Measurements from ENCODE around the gene MIR17HG. TPM values are rescaled to one million over a fixed set of nuclear protein-coding genes. Genes with fewer than 3 reads are reported as not detected.

The MIR17HG gene
- total RNA-seq = 10 to 100 TPM; 15.8 to 17.5 TPM
- polyA plus RNA-seq = under 1 TPM; 0.24 to 0.74 (median 0.47) TPM
- total RNA-seq = 22.3 to 116 (median 30.4) reads per million in 6 experiments

GRCh38 chr13:91347202-91347995 is at the start of gene MIR17HG:
MIR17HG (plus strand) TSS chr13:91347687.
- Mint-ChIP-seq H3K27me3 (no peaks in the 10 kb centered on the region), H3K36me3 (peaks cover 0 to 33% (median 5%) of the 10 kb centered on the region in 3 donors), H3K27ac (peak within 1 kb of the TSS; percentile 84 to 96 (median 95)), H3K4me1 (peaks cover 7 to 38% (median 33%) of the 10 kb centered on the region in 4 donors), H3K4me3 (peak within 1 kb of the TSS; percentile 86 to 100 (median 96)), H3K9me3 (no peaks in the 10 kb centered on the region)
- POLR2A ChIA-PET = interaction anchor here (1.0 to 1.5 kb wide), 3 partner anchors 21 to 51 kb away, joined by 3 to 6 read pairs (median 4); partner anchors contain the start of gene GPC5
- peak; percentile 54 to 67 for ATAC-seq
- peak; percentile 72 to 93 (median 82) for DNase-seq

- H3K27me3 Mint-ChIP-seq = peaks cover 0 to 9% (median 3%) of the 10 kb centered on the region in 5 donors
- ATAC-seq (no peak), DNase-seq (no peak)
- no peaks in the 10 kb centered on the region for H3K9me3 Mint-ChIP-seq
- H3K36me3 Mint-ChIP-seq = no peaks in the 10 kb centered on the region
- H3K4me1 Mint-ChIP-seq = no peaks in the 10 kb centered on the region
- POLR2A ChIA-PET = no interaction called here
- H3K27ac Mint-ChIP-seq = no peak overlapping the region
- no peak overlapping the region for H3K4me3 Mint-ChIP-seq
These were observed 49.4 kb upstream of the MIR17HG start for GRCh38 chr13:91298060-91298459.

- Mint-ChIP-seq H3K4me1 (no peaks in the 10 kb centered on the region), H3K36me3 (no peaks in the 10 kb centered on the region), H3K4me3 (no peak overlapping the region), H3K9me3 (no peaks in the 10 kb centered on the region), H3K27ac (no peak overlapping the region), H3K27me3 (peaks cover 0 to 6% (median 0%) of the 10 kb centered on the region in 5 donors)
- DNase-seq (no peak), ATAC-seq (no peak)
- POLR2A ChIA-PET = interaction anchor here (0.7 kb wide), 1 partner anchor 18 kb away, joined by 4 read pairs; no protein-coding TSS in a partner anchor
These were observed 45.4 kb upstream of the MIR17HG start for GRCh38 chr13:91302111-91302510.

GRCh38 chr13:91303031-91303430 is 44.5 kb upstream of the MIR17HG start:
- no peaks in the 10 kb centered on the region for H3K36me3 Mint-ChIP-seq
- no peak overlapping the region for H3K27ac Mint-ChIP-seq
- peaks cover 0 to 6% (median 0%) of the 10 kb centered on the region in 5 donors for H3K27me3 Mint-ChIP-seq
- H3K9me3 Mint-ChIP-seq = no peaks in the 10 kb centered on the region
- no peak for ATAC-seq
- no peak for DNase-seq
- no peak overlapping the region for H3K4me3 Mint-ChIP-seq
- H3K4me1 Mint-ChIP-seq = no peaks in the 10 kb centered on the region
- POLR2A ChIA-PET = no interaction called here

- POLR2A ChIA-PET = no interaction called here
- peaks cover 0 to 6% (median 0%) of the 10 kb centered on the region in 5 donors for H3K27me3 Mint-ChIP-seq
- no peak for ATAC-seq
These were observed 42.7 kb upstream of the MIR17HG start for GRCh38 chr13:91304741-91305140.

GRCh38 chr13:91305652-91306051 is 41.8 kb upstream of the MIR17HG start:
- Mint-ChIP-seq H3K36me3 (no peaks in the 10 kb centered on the region), H3K27me3 (peaks cover 0 to 6% (median 0%) of the 10 kb centered on the region in 5 donors), H3K9me3 (no peaks in the 10 kb centered on the region), H3K4me1 (no peaks in the 10 kb centered on the region), H3K27ac (no peak overlapping the region), H3K4me3 (no peak overlapping the region)
- POLR2A ChIA-PET = no interaction called here
- no peak for DNase-seq
- no peak for ATAC-seq

More at GRCh38 chr13:91304741-91305140, 42.7 kb upstream of the MIR17HG start:
- no peak overlapping the region for H3K27ac Mint-ChIP-seq
- H3K4me3 Mint-ChIP-seq = no peak overlapping the region
- no peak for DNase-seq
- H3K4me1 Mint-ChIP-seq = no peaks in the 10 kb centered on the region
- no peaks in the 10 kb centered on the region for H3K9me3 Mint-ChIP-seq
- H3K36me3 Mint-ChIP-seq = no peaks in the 10 kb centered on the region

GRCh38 chr13:91307887-91308286 is 39.6 kb upstream of the MIR17HG start:
- H3K4me1 Mint-ChIP-seq = peaks cover 0 to under 1% (median 0%) of the 10 kb centered on the region in 4 donors
- H3K27me3 Mint-ChIP-seq = peaks cover 0 to 6% (median 0%) of the 10 kb centered on the region in 5 donors
- no peak for DNase-seq
- H3K4me3 Mint-ChIP-seq = no peak overlapping the region
- ATAC-seq = no peak
- no peaks in the 10 kb centered on the region for H3K9me3 Mint-ChIP-seq
- POLR2A ChIA-PET = interaction anchor here (0.6 kb wide), 1 partner anchor 42 kb away, joined by 3 read pairs; no protein-coding TSS in a partner anchor
- no peaks in the 10 kb centered on the region for H3K36me3 Mint-ChIP-seq
- no peak overlapping the region for H3K27ac Mint-ChIP-seq

GRCh38 chr13:91308299-91308698 is 39.2 kb upstream of the MIR17HG start:
- no peak overlapping the region for H3K27ac Mint-ChIP-seq
- ATAC-seq = no peak
- H3K9me3 Mint-ChIP-seq = no peaks in the 10 kb centered on the region
- peaks cover 0 to 5% (median 2%) of the 10 kb centered on the region in 4 donors for H3K4me1 Mint-ChIP-seq
- peaks cover 0 to 6% (median 4%) of the 10 kb centered on the region in 5 donors for H3K27me3 Mint-ChIP-seq
- no peak for DNase-seq
- H3K36me3 Mint-ChIP-seq = no peaks in the 10 kb centered on the region
- POLR2A ChIA-PET = interaction anchor here (0.6 kb wide), 1 partner anchor 41 kb away, joined by 3 read pairs; no protein-coding TSS in a partner anchor
- H3K4me3 Mint-ChIP-seq = no peak overlapping the region

GRCh38 chr13:91311491-91311890 is 36.0 kb upstream of the MIR17HG start:
- peaks cover 0 to 9% (median 4%) of the 10 kb centered on the region in 4 donors for H3K4me1 Mint-ChIP-seq
- H3K27me3 Mint-ChIP-seq = peaks cover 0 to 11% (median 6%) of the 10 kb centered on the region in 5 donors
- H3K4me3 Mint-ChIP-seq = no peak overlapping the region
- no peaks in the 10 kb centered on the region for H3K9me3 Mint-ChIP-seq
- DNase-seq (no peak), ATAC-seq (no peak)
- no peak overlapping the region for H3K27ac Mint-ChIP-seq
- POLR2A ChIA-PET = no interaction called here
- H3K36me3 Mint-ChIP-seq = no peaks in the 10 kb centered on the region

GRCh38 chr13:91312324-91312723 is 35.2 kb upstream of the MIR17HG start:
- no peaks in the 10 kb centered on the region for H3K36me3 Mint-ChIP-seq
- no peak for ATAC-seq
- peaks cover 0 to 9% (median 4%) of the 10 kb centered on the region in 4 donors for H3K4me1 Mint-ChIP-seq
- no peaks in the 10 kb centered on the region for H3K9me3 Mint-ChIP-seq
- DNase-seq = no peak
- no peak overlapping the region for H3K4me3 Mint-ChIP-seq
- no peak overlapping the region for H3K27ac Mint-ChIP-seq
- POLR2A ChIA-PET = no interaction called here
- peaks cover 0 to 11% (median 7%) of the 10 kb centered on the region in 5 donors for H3K27me3 Mint-ChIP-seq

GRCh38 chr13:91313103-91313502 is 34.4 kb upstream of the MIR17HG start:
- DNase-seq (peak in 6 of 10 donors; percentile 4 to 55 (median 34)), ATAC-seq (peak; percentile 63 to 82)
- Mint-ChIP-seq H3K27ac (no peak overlapping the region), H3K27me3 (peaks cover 0 to 11% (median 7%) of the 10 kb centered on the region in 5 donors), H3K36me3 (no peaks in the 10 kb centered on the region), H3K4me3 (peak overlapping the region in 4 of 10 donors; percentile 9 to 34 (median 22)), H3K4me1 (peaks cover 0 to 9% (median 4%) of the 10 kb centered on the region in 4 donors), H3K9me3 (no peaks in the 10 kb centered on the region)
- POLR2A ChIA-PET = no interaction called here

GRCh38 chr13:91313581-91313980 is 33.9 kb upstream of the MIR17HG start:
- POLR2A ChIA-PET = no interaction called here
- DNase-seq (no peak), ATAC-seq (no peak)
- H3K9me3 Mint-ChIP-seq = no peaks in the 10 kb centered on the region
- peaks cover 0 to 11% (median 6%) of the 10 kb centered on the region in 5 donors for H3K27me3 Mint-ChIP-seq
- H3K36me3 Mint-ChIP-seq = no peaks in the 10 kb centered on the region
- peaks cover 0 to 9% (median 4%) of the 10 kb centered on the region in 4 donors for H3K4me1 Mint-ChIP-seq
- H3K27ac Mint-ChIP-seq = no peak overlapping the region
- H3K4me3 Mint-ChIP-seq = peak overlapping the region in 1 of 10 donors; percentile 9

- no peak overlapping the region for H3K4me3 Mint-ChIP-seq
- POLR2A ChIA-PET = interaction anchor here (0.6 kb wide), 1 partner anchor 32 kb away, joined by 6 read pairs; the partner anchor contains the start of gene MIR17HG
- DNase-seq (no peak), ATAC-seq (no peak)
- peaks cover 0 to 9% (median 4%) of the 10 kb centered on the region in 4 donors for H3K4me1 Mint-ChIP-seq
- H3K36me3 Mint-ChIP-seq = no peaks in the 10 kb centered on the region
- H3K27ac Mint-ChIP-seq = no peak overlapping the region
- peaks cover 0 to 11% (median 6%) of the 10 kb centered on the region in 5 donors for H3K27me3 Mint-ChIP-seq
- H3K9me3 Mint-ChIP-seq = no peaks in the 10 kb centered on the region
These were observed 32.6 kb upstream of the MIR17HG start for GRCh38 chr13:91314888-91315287.

Data from naive thymus-derived CD8-positive, alpha-beta T cell (primary cell).